Cardiac fibroblast (primary cell): Measurements from ENCODE around the gene SLC51A.
"Not testable (repeated sequence)": the region's sequence is repeated elsewhere in the genome, so short reads cannot be mapped to it uniquely, and the experiment has no call there.

ENCODE experiments used
- DNase-seq, 2 donors: peaks; one replicate each; pipeline versions ENCODE4 v3.0.0 to v3.0.0-alpha.2; 2010; ENCODE audit warnings: low read depth in 2 of 2
- H3K4me3 ChIP-seq, 2 donors: replicated peaks in 1 of 2; 1 replicate in 1 of 2; 2 replicates in 1 of 2; pipeline ENCODE4 v1.5.1; 2011; ENCODE audit warnings: low read depth in 2 of 2, low read length in 2 of 2, mild to moderate bottlenecking in 2 of 2, moderate library complexity in 1 of 2
- TF ChIP-seq, protein P1 (sequence below): IDR thresholded peaks from one replicate; pipeline ENCODE4 v1.5.1; 2011; ENCODE audit warnings: low read depth, mild to moderate bottlenecking, low read length, inconsistent platforms

The SLC51A gene

DNA sequence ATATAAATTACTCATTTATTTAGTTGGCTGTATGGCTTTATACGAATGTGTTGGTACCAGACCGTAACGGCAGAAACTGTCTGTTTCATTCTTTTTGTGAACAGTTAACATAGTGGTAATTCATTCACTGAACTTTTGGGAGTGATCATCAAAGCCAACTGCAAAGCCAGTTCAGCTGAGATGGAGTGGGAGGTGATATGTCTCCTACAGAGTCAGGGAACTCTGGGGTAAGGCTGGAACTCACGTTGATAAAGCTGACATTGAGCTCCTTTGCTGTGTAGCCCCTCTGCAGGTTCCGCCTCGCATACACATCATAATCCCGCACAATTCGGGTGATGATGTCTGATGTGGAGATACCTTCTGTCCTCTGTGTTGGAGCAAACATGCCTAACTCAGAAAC is 25.4 kb downstream of the SLC51A start:
- DNase-seq: no peak
- TF ChIP-seq, protein P1, sequence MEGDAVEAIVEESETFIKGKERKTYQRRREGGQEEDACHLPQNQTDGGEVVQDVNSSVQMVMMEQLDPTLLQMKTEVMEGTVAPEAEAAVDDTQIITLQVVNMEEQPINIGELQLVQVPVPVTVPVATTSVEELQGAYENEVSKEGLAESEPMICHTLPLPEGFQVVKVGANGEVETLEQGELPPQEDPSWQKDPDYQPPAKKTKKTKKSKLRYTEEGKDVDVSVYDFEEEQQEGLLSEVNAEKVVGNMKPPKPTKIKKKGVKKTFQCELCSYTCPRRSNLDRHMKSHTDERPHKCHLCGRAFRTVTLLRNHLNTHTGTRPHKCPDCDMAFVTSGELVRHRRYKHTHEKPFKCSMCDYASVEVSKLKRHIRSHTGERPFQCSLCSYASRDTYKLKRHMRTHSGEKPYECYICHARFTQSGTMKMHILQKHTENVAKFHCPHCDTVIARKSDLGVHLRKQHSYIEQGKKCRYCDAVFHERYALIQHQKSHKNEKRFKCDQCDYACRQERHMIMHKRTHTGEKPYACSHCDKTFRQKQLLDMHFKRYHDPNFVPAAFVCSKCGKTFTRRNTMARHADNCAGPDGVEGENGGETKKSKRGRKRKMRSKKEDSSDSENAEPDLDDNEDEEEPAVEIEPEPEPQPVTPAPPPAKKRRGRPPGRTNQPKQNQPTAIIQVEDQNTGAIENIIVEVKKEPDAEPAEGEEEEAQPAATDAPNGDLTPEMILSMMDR: no peak
- H3K4me3 ChIP-seq: no peak overlapping the region

DNA sequence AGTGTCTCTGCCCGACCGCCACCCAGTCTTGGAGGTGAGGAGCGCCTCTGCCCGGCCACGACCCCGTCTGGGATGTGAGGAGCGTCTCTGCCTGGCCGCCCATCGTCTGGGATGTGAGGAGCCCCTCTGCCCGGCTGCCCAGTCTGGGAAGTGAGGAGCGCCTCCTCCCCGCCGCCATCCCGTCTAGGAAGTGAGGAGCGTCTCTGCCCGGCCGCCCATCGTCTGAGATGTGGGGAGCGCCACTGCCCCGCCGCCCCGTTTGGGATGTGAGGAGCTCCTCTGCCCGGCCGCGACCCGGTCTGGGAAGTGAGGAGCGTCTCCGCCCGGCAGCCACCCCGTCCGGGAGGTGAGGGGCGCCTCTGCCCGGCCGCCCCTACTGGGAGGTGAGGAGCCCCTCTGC is 27.8 kb downstream of the SLC51A start:
- not testable (repeated sequence) for DNase-seq

DNA sequence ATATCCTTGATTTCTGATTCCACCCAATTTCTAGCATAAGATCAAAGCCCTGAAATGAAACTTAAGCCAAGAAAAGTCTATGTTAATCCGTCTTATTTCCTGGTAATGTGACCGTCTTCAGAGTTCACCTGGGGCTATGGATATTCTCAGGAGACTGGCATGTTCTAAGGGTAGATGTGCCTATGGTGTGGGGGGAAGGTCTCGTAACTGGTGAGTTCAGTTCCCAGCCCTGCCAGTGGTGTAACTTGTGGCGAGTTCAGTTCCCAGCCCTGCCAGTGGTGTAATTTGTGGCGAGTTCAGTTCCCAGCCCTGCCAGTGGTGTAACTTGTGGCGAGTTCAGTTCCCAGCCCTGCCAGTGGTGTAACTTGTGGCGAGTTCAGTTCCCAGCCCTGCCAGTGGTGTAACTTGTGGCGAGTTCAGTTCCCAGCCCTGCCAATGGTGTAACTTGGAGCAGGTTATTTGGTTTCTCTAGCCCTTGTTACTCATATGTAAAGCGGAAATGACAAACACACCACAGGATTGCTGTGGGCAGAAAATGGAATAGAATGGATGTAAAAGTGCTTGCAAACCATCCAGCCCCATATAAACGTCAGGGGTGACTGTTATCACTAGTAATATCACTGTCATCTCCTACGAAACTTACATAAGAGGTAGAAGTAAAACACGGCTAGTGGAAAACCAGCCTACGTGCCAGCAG is 30.4 kb downstream of the SLC51A start:
- H3K4me3 ChIP-seq: no peak overlapping the region
- TF ChIP-seq, protein P1: no peak
- peak in 1 of 2 donors; percentile 79 for DNase-seq

More for the DNA sequence above, 27.8 kb downstream of the SLC51A start:
- H3K4me3 ChIP-seq: not testable (repeated sequence)

DNA sequence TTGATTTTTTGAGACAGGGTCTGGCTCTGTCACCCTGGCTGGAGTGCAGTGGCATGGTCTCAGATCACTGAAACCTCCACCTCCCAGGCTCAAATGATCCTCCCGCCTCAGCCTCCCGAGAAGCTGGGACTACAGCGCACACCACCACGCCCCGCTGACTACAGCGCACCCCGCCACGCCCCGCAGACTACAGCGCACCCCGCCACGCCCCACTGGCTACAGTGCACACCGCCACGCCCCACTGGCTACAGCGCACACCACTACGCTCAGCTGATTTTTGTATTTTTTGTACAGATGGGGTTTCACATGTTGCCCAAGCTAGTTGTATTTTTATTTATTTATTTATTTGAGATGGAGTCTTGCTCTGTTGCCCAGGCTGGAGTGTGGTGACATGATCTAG is 35.6 kb downstream of the SLC51A start:
- H3K4me3 ChIP-seq: no peak overlapping the region
- TF ChIP-seq, protein P1: no peak

DNA sequence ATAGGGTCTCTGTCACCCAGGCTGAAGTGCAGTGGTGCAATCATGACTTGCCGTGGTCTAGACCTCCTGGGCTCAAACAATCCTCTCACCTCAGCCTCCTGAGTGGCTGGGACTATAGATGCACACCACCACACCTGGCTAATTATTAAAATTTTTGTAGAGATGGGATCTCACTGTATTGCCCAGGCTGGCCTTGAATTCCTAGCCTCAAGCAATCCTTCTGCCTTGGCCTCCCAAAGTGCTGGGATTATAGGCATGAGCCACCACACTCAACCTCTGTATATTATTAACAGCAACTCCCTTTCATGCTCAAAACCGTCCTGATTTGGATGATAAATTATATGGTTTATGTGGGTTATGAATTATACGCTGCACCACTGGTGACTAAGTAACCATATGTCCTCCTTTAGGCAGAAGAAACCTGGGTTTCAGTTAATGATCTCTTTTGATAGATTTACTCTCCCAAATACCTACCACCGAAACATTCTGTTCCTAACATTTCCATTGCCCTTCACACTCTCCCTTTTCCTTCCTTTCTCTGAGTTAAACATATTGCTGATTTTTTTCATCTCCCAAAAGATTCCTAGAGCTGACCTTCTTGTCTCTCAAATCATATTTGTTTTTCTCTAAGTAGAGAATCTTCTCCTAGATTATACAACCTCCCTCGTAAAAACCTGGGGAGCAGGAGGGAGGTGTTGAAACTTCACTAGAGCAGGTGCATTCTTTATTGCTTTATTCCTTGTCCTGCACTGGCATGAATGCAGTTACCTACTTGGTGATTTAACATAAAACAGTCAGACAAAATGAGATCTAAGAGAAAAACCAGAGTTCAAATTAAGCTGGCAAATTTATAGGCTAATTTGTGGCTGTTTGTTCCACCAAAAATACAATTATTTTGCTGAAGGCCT is 38.3 kb downstream of the SLC51A start:
- DNase-seq: no peak
- H3K4me3 ChIP-seq: no peak overlapping the region
- TF ChIP-seq, protein P1: no peak

More for the DNA sequence above, 35.6 kb downstream of the SLC51A start:
- no peak for DNase-seq

DNA sequence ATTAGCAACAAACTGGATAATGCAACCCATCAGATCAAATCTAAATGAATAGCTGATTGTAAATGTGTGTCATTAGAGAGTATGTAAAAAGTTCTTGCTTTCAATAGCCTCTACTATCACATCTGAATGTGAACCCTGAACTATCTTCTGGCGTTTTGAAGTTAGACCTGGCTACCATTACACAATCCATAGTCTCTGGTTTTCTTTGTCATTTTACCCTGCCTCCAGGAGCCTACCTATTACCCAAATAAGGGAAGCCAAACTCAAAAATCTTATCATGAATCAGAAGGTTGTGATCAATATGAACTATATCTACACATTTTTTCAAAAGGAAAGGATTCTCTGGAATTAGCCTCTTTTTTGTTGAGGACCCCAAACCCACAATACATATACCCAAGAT is 39.4 kb downstream of the SLC51A start:
- H3K4me3 ChIP-seq: no peak overlapping the region
- TF ChIP-seq, protein P1: no peak
- DNase-seq: no peak

DNA sequence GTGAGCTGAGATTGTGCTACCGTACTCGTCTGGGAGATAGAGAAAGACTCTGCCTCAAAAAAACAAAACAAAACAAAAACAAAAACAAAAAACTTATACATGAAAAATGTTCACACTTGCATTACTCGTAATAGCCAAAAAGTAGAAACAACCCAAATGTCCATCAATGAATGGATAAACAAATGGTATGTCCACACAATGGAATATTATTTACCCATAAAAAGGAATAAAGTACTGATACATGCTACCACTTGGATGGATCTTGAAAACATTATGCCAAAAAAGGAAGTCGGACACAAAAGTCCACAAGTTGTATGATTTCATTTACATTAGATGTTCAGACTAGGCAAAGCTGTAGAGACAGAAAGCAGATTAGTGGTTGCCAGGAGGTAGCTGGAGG is 44.5 kb downstream of the SLC51A start:
- TF ChIP-seq, protein P1: no peak
- H3K4me3 ChIP-seq: no peak overlapping the region
- no peak for DNase-seq
